PC-9 (cell line): ENCODE data around the gene ANO1. TPM values are rescaled to one million over a fixed set of nuclear protein-coding genes. Genes with fewer than 3 reads are reported as not detected.
A peak's percentile ranks its signal among the peaks of the same experiment; 100 is the strongest.
"Not testable (repeated sequence)": the region's sequence is repeated elsewhere in the genome, so short reads cannot be mapped to it uniquely, and the experiment has no call there.

Source experiments
- BruUV-seq: library from RNA; stranded (reverse); fragments of 400-500 nt; replicated peaks from 2 replicates; lab custom pipeline; 2021; lab: Mats Ljungman, UMichigan
- CTCF ChIA-PET: fragments of 300-600 bp; sonication (Branson Sonifier 250); formaldehyde crosslinking; loops from one replicate; lab custom pipeline; 2022; ENCODE audit warnings: antibody characterized with exemption; lab: Charles Lee
- POLR2A ChIA-PET: fragments of 300-600 bp; sonication (Branson Sonifier 250); formaldehyde crosslinking; loops from one replicate; lab custom pipeline; 2022; ENCODE audit warnings: antibody characterized with exemption; ENCODE audit not compliant: unreplicated experiment; lab: Charles Lee
- DNase-seq, 2 experiments: peaks; one replicate each; pipeline versions ENCODE4 v3.0.0 to v3.0.0-alpha.2; 2015 to 2022; ENCODE audit warnings: mixed read lengths in 1 of 2
- H2AFZ ChIP-seq: fragments of 200-600 bp; sonication (generic); 2 replicates; pipeline ENCODE4 v1.8.1; 2017; ENCODE audit warnings: antibody characterized with exemption
- H3F3A ChIP-seq: fragments of 200-600 bp; sonication (generic); 2 replicates; pipeline ENCODE4 v1.8.1; 2017; ENCODE audit warnings: antibody characterized with exemption, mild to moderate bottlenecking, low read depth; ENCODE audit not compliant: insufficient read depth
- H3K27ac ChIP-seq: fragments of 200-600 bp; sonication (generic); 2 replicates; pipeline ENCODE4 v1.6.1; 2016; ENCODE audit warnings: mixed run types
- H3K27me3 ChIP-seq: fragments of 200-600 bp; sonication (generic); 2 replicates; pipeline ENCODE4 v1.6.1; 2016; ENCODE audit warnings: low read depth, mixed run types; ENCODE audit not compliant: insufficient read depth
- H3K36me3 ChIP-seq: fragments of 200-600 bp; sonication (generic); 2 replicates; pipeline ENCODE4 v1.6.1; 2016; ENCODE audit warnings: low read depth, mixed run types
- H3K4me1 ChIP-seq: fragments of 200-600 bp; sonication (generic); replicated peaks from 2 replicates; pipeline ENCODE4 v1.6.1; 2016; ENCODE audit warnings: mixed run types; ENCODE audit not compliant: insufficient read depth
- H3K4me2 ChIP-seq: fragments of 200-600 bp; sonication (generic); 2 replicates; pipeline ENCODE4 v1.6.1; 2017; ENCODE audit warnings: mixed run types
- H3K4me3 ChIP-seq: fragments of 200-600 bp; sonication (generic); 2 replicates; pipeline ENCODE4 v1.6.1; 2016; ENCODE audit warnings: mixed run types
- H3K79me2 ChIP-seq: fragments of 200-600 bp; sonication (generic); 2 replicates; pipeline ENCODE4 v1.6.1; 2017; ENCODE audit warnings: low read depth, mixed run types
- H3K9me2 ChIP-seq: fragments of 200-600 bp; sonication (generic); 2 replicates; pipeline ENCODE4 v1.8.1; 2017; ENCODE audit warnings: mild to moderate bottlenecking; ENCODE audit not compliant: insufficient read depth
- H3K9me3 ChIP-seq: fragments of 200-600 bp; sonication (generic); 2 replicates; pipeline ENCODE4 v1.8.1; 2016; ENCODE audit warnings: low read depth; ENCODE audit not compliant: insufficient read depth
- H4K20me1 ChIP-seq: fragments of 200-600 bp; sonication (generic); 2 replicates; pipeline ENCODE4 v1.8.1; 2017; ENCODE audit not compliant: insufficient read depth
- CTCF ChIP-seq: fragments of 200-600 bp; sonication (generic); conservative IDR thresholded peaks from 2 replicates; pipeline ENCODE4 v1.6.1; 2017; ENCODE audit warnings: mixed run types, antibody characterized with exemption, mild to moderate bottlenecking, moderate library complexity
- EZH2 ChIP-seq: fragments of 200-600 bp; sonication (generic); IDR thresholded peaks from 2 replicates; pipeline ENCODE4 v1.8.0; 2017; ENCODE audit warnings: antibody characterized with exemption, low read depth
- intact Hi-C: fragments of 100-400 bp; cut with micrococcal nuclease; formaldehyde crosslinking; loops from one replicate; pipeline ENCODE4 v1.10.0; 2022; ENCODE audit not compliant: unreplicated experiment
- total RNA-seq: library from RNA; stranded (reverse); gene quantifications from 2 replicates; pipeline ENCODE4 v1.2.3, GENCODE V29; 2021

Gene ANO1
- total RNA-seq, 1 experiment from 2014 or later, result 107 TPM

GRCh38 chr11:70194792-70195791, 117.0 kb downstream of the ANO1 start:
- ChIA-PET POLR2A (no interaction called here), CTCF (no interaction called here)
- peak in 1 of 2 experiments; percentile 29 for DNase-seq
- Histone ChIP-seq H3K9me3 (no peaks in the 10 kb centered on the region), H3F3A (peaks cover 33% of the 10 kb centered on the region), H3K79me2 (no peaks in the 10 kb centered on the region), H3K36me3 (no peaks in the 10 kb centered on the region), H3K4me3 (no peak overlapping the region), H4K20me1 (no peaks in the 10 kb centered on the region), H3K4me1 (peaks cover 13% of the 10 kb centered on the region; the same call in 1 of the 2 replicates), H3K4me2 (no peak overlapping the region), H2AFZ (no peak overlapping the region), H3K27ac (no peak overlapping the region), H3K27me3 (no peaks in the 10 kb centered on the region), H3K9me2 (no peaks in the 10 kb centered on the region)
- intact Hi-C loops, result loop anchor here (5.0 to 10.0 kb wide), 2 partner anchors 390 to 493 kb away; partner anchors contain the start of gene FGF19
- no TSS peak for BruUV-seq
- TF ChIP-seq EZH2 (no peak), CTCF (no peak)

- Histone ChIP-seq H3F3A (peaks cover 33% of the 10 kb centered on the region), H3K4me3 (no peak overlapping the region), H3K79me2 (peaks cover 22% of the 10 kb centered on the region), H3K4me2 (no peak overlapping the region), H3K27me3 (no peaks in the 10 kb centered on the region), H3K27ac (no peak overlapping the region), H3K36me3 (peaks cover 9% of the 10 kb centered on the region; the same call in 1 of the 2 replicates), H3K9me3 (no peaks in the 10 kb centered on the region), H2AFZ (no peak overlapping the region), H3K4me1 (peaks cover 26% of the 10 kb centered on the region), H3K9me2 (no peaks in the 10 kb centered on the region), H4K20me1 (peaks cover 14% of the 10 kb centered on the region)
- no TSS peak for BruUV-seq
- TF ChIP-seq CTCF (no peak), EZH2 (no peak)
- ChIA-PET POLR2A (no interaction called here), CTCF (interaction anchor here (0.6 kb wide), 2 partner anchors 23 to 478 kb away, joined by 3 to 5 read pairs; no protein-coding TSS in a partner anchor)
- intact Hi-C loops, result loop anchor here (5.0 kb wide), 2 partner anchors 42 to 197 kb away; partner anchors contain the start of gene CTTN
- no peak for DNase-seq
Observed at GRCh38 chr11:70200212-70200844, 122.2 kb downstream of the ANO1 start.

GRCh38 chr11:70201047-70201446, 122.9 kb downstream of the ANO1 start:
- BruUV-seq, H3K9me3 ChIP-seq, H3K4me3 ChIP-seq, POLR2A ChIA-PET, H2AFZ ChIP-seq, H3K27ac ChIP-seq, H3K27me3 ChIP-seq, H3K4me2 ChIP-seq, H3K9me2 ChIP-seq, DNase-seq: not testable (repeated sequence)
- peaks cover 12% of the 10 kb centered on the region for H3K36me3 ChIP-seq
- H3K79me2 ChIP-seq, result peaks cover 29% of the 10 kb centered on the region
- peaks cover 19% of the 10 kb centered on the region for H3K4me1 ChIP-seq
- H4K20me1 ChIP-seq, result peaks cover 21% of the 10 kb centered on the region
- CTCF ChIA-PET, result interaction anchor here (0.6 kb wide), 1 partner anchor 1599 kb away, joined by 3 read pairs; no protein-coding TSS in a partner anchor
- intact Hi-C loops, result loop anchor here (5.0 kb wide), 2 partner anchors 41 to 196 kb away; partner anchors contain the start of gene CTTN
- peaks cover 33% of the 10 kb centered on the region for H3F3A ChIP-seq
